MM.1S (cell line): ENCODE data around the gene GPR173.

ENCODE experiments used
- DNase-seq: peaks from one replicate; pipeline ENCODE4 v3.0.0-alpha.2; 2015
- H2AFZ ChIP-seq: fragments of 300-600 bp; sonication (generic); 2 replicates; pipeline ENCODE4 v1.6.0; 2016; ENCODE audit warnings: antibody characterized with exemption, low read length
- H3F3A ChIP-seq: fragments of 300-600 bp; sonication (generic); 2 replicates; pipeline ENCODE4 v1.6.1; 2016; ENCODE audit warnings: mild to moderate bottlenecking, antibody characterized with exemption, low read length, moderate library complexity, mixed read lengths; ENCODE audit not compliant: insufficient read depth
- H3K27ac ChIP-seq: fragments of 300-600 bp; sonication (generic); 2 replicates; pipeline ENCODE4 v1.5.1; 2016; ENCODE audit warnings: mild to moderate bottlenecking, low read length
- H3K27me3 ChIP-seq: fragments of 300-600 bp; sonication (generic); replicated peaks from 2 replicates; pipeline ENCODE4 v1.6.0; 2016; ENCODE audit warnings: low read length; ENCODE audit not compliant: insufficient read depth
- H3K36me3 ChIP-seq: fragments of 300-600 bp; sonication (generic); replicated peaks from 2 replicates; pipeline ENCODE4 v1.6.1; 2016; ENCODE audit warnings: mild to moderate bottlenecking, low read length, mixed read lengths; ENCODE audit not compliant: insufficient read depth
- H3K4me1 ChIP-seq: fragments of 300-600 bp; sonication (generic); 2 replicates; pipeline ENCODE4 v1.6.1; 2016; ENCODE audit warnings: low read length, mixed read lengths
- H3K4me2 ChIP-seq: fragments of 300-600 bp; sonication (generic); 2 replicates; pipeline ENCODE4 v1.6.0; 2016; ENCODE audit warnings: low read depth, low read length
- H3K4me3 ChIP-seq: fragments of 300-600 bp; sonication (generic); 2 replicates; pipeline ENCODE4 v1.5.1; 2016; ENCODE audit warnings: low read length, mixed read lengths
- H3K79me2 ChIP-seq: fragments of 300-600 bp; sonication (generic); 2 replicates; pipeline ENCODE4 v1.6.1; 2016; ENCODE audit warnings: mixed run types, low read length, mixed read lengths
- H3K9ac ChIP-seq: fragments of 300-600 bp; sonication (generic); 2 replicates; pipeline ENCODE4 v1.6.1; 2016; ENCODE audit warnings: low read length, mixed read lengths
- H3K9me2 ChIP-seq: fragments of 300-600 bp; sonication (generic); replicated peaks from 2 replicates; pipeline ENCODE4 v1.6.1; 2016; ENCODE audit warnings: mild to moderate bottlenecking, low read length, mixed read lengths; ENCODE audit not compliant: insufficient read depth
- H3K9me3 ChIP-seq: fragments of 300-600 bp; sonication (generic); replicated peaks from 2 replicates; pipeline ENCODE4 v1.6.1; 2016; ENCODE audit warnings: mild to moderate bottlenecking, low read length, mixed read lengths; ENCODE audit not compliant: insufficient read depth
- H4K20me1 ChIP-seq: fragments of 300-600 bp; sonication (generic); 2 replicates; pipeline ENCODE4 v1.6.1; 2016; ENCODE audit warnings: mild to moderate bottlenecking, low read length, moderate library complexity, mixed read lengths; ENCODE audit not compliant: insufficient read depth
- EZH2 ChIP-seq: fragments of 300-600 bp; sonication (generic); optimal IDR thresholded peaks from 2 replicates; pipeline ENCODE3; 2017; ENCODE audit warnings: low read depth, mild to moderate bottlenecking, antibody characterized with exemption, low read length, mixed read lengths
- EZH2phosphoT487 ChIP-seq: fragments of 300-600 bp; sonication (generic); IDR thresholded peaks from 2 replicates; pipeline ENCODE4 v1.6.1; 2018; ENCODE audit warnings: antibody characterized with exemption, low read length
- TF ChIP-seq, protein P1 (sequence below): fragments of 300-600 bp; sonication (generic); IDR thresholded peaks from 2 replicates; pipeline ENCODE4 v1.5.1; 2016; ENCODE audit warnings: antibody characterized with exemption, low read length, mixed read lengths

GPR173 gene

DNA sequence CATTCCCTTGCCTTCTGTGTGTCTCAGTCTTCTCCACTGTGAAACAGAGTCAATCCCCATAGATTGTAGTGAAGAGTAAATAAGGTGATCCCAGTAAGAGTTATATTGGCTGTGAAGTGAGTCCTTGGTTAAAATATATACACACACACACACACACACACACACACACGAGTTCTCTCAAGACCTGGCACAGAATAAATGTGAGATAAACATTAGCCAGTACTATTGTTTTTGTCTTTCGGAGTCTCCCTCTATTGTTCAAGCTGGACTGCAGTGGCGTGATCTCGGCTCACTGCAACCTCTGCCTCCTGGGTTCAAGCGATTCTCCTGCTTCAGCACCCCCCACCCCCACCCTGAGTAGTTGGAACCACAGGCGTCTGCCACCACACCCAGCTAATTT is 45.5 kb upstream of the GPR173 start:
- Histone ChIP-seq H3K27ac (no peak overlapping the region), H3K9me2 (no peaks in the 10 kb centered on the region), H3F3A (no peaks in the 10 kb centered on the region), H3K4me3 (no peak overlapping the region), H3K9me3 (no peaks in the 10 kb centered on the region), H4K20me1 (no peaks in the 10 kb centered on the region), H2AFZ (no peak overlapping the region), H3K4me2 (no peak overlapping the region), H3K9ac (no peak overlapping the region), H3K36me3 (no peaks in the 10 kb centered on the region), H3K27me3 (no peaks in the 10 kb centered on the region), H3K4me1 (no peaks in the 10 kb centered on the region), H3K79me2 (no peaks in the 10 kb centered on the region)
- no peak for DNase-seq
- TF ChIP-seq, protein P1, sequence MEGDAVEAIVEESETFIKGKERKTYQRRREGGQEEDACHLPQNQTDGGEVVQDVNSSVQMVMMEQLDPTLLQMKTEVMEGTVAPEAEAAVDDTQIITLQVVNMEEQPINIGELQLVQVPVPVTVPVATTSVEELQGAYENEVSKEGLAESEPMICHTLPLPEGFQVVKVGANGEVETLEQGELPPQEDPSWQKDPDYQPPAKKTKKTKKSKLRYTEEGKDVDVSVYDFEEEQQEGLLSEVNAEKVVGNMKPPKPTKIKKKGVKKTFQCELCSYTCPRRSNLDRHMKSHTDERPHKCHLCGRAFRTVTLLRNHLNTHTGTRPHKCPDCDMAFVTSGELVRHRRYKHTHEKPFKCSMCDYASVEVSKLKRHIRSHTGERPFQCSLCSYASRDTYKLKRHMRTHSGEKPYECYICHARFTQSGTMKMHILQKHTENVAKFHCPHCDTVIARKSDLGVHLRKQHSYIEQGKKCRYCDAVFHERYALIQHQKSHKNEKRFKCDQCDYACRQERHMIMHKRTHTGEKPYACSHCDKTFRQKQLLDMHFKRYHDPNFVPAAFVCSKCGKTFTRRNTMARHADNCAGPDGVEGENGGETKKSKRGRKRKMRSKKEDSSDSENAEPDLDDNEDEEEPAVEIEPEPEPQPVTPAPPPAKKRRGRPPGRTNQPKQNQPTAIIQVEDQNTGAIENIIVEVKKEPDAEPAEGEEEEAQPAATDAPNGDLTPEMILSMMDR = no peak
- no peak for TF ChIP-seq EZH2
- TF ChIP-seq EZH2phosphoT487 = no peak

DNA sequence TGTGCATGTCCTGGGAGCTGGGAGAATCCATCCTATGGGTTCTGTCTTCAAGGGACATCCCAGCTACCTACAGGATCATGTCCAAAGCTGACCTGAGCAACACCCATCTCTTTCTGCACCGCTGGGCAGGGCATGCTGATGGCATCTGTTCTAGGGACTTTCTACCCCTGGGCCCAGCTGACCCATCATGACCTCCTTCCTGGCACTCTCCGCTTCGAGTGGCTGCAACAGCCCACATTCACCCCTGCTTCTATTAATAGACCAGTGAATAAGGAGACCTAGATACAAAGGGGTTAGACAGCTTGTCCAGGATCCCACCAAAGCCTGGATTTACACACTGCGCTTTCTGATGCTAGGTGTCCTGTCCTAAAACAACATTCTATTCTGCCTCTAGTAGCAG is 44.6 kb upstream of the GPR173 start:
- Histone ChIP-seq H4K20me1 (no peaks in the 10 kb centered on the region), H3K4me2 (no peak overlapping the region), H3F3A (no peaks in the 10 kb centered on the region), H3K79me2 (no peaks in the 10 kb centered on the region), H3K36me3 (no peaks in the 10 kb centered on the region), H3K9me3 (no peaks in the 10 kb centered on the region), H2AFZ (no peak overlapping the region), H3K9me2 (no peaks in the 10 kb centered on the region), H3K4me1 (no peaks in the 10 kb centered on the region), H3K4me3 (no peak overlapping the region), H3K27me3 (no peaks in the 10 kb centered on the region), H3K27ac (no peak overlapping the region), H3K9ac (no peak overlapping the region)
- no peak for DNase-seq
- TF ChIP-seq, protein P1 = no peak
- TF ChIP-seq EZH2 = no peak
- no peak for TF ChIP-seq EZH2phosphoT487

- Histone ChIP-seq H3K4me2 (no peak overlapping the region), H3K27ac (no peak overlapping the region), H3K9me3 (no peaks in the 10 kb centered on the region), H3K27me3 (no peaks in the 10 kb centered on the region), H3K79me2 (no peaks in the 10 kb centered on the region), H3K9me2 (no peaks in the 10 kb centered on the region), H4K20me1 (no peaks in the 10 kb centered on the region), H3K4me1 (no peaks in the 10 kb centered on the region), H3K9ac (no peak overlapping the region), H2AFZ (no peak overlapping the region), H3F3A (no peaks in the 10 kb centered on the region), H3K4me3 (no peak overlapping the region), H3K36me3 (no peaks in the 10 kb centered on the region)
- TF ChIP-seq, protein P1 = no peak
- TF ChIP-seq EZH2phosphoT487 (no peak), EZH2 (no peak)
- DNase-seq = no peak
These were observed 43.8 kb upstream of the GPR173 start for GRCh38 chrX:53004811-53005210.

GRCh38 chrX:53005327-53005726 is 43.3 kb upstream of the GPR173 start:
- Histone ChIP-seq H3K9me2 (no peaks in the 10 kb centered on the region), H3K4me2 (no peak overlapping the region), H3K4me1 (no peaks in the 10 kb centered on the region), H3K27me3 (no peaks in the 10 kb centered on the region), H2AFZ (no peak overlapping the region), H3K4me3 (no peak overlapping the region), H4K20me1 (no peaks in the 10 kb centered on the region), H3K79me2 (no peaks in the 10 kb centered on the region), H3K27ac (no peak overlapping the region), H3F3A (no peaks in the 10 kb centered on the region), H3K9ac (no peak overlapping the region), H3K9me3 (no peaks in the 10 kb centered on the region), H3K36me3 (no peaks in the 10 kb centered on the region)
- no peak for DNase-seq
- TF ChIP-seq EZH2 = no peak
- no peak for TF ChIP-seq EZH2phosphoT487
- TF ChIP-seq, protein P1 = no peak
